BLaER1 (cell line): ENCODE measurements around the gene CFAP107.

Experiments
- H3K27ac ChIP-seq: shearing (Covaris generic); formaldehyde crosslinking; 2 replicates; pipeline ENCODE4 v1.8.1; 2022
- H3K27me3 ChIP-seq: shearing (Covaris generic); formaldehyde crosslinking; 2 replicates; pipeline ENCODE4 v1.8.1; 2022
- H3K36me3 ChIP-seq: shearing (Covaris generic); formaldehyde crosslinking; 2 replicates; pipeline ENCODE4 v1.8.1; 2022
- H3K4me1 ChIP-seq: shearing (Covaris generic); formaldehyde crosslinking; 2 replicates; pipeline ENCODE4 v1.8.1; 2022
- H3K4me2 ChIP-seq: shearing (Covaris generic); formaldehyde crosslinking; 2 replicates; pipeline ENCODE4 v1.8.1; 2022
- H3K4me3 ChIP-seq: shearing (Covaris generic); formaldehyde crosslinking; 2 replicates; pipeline ENCODE4 v1.8.1; 2022
- H3K9ac ChIP-seq: shearing (Covaris generic); formaldehyde crosslinking; 2 replicates; pipeline ENCODE4 v1.8.1; 2022
- H3K9me3 ChIP-seq: shearing (Covaris generic); formaldehyde crosslinking; 2 replicates; pipeline ENCODE4 v1.8.1; 2022
- H4K20me1 ChIP-seq: shearing (Covaris generic); formaldehyde crosslinking; 2 replicates; pipeline ENCODE4 v1.8.1; 2022
- Cebpa-rat ChIP-seq: shearing (Covaris generic); IDR thresholded peaks from 2 replicates; pipeline ENCODE4 v1.8.1; 2022

Gene CFAP107

DNA sequence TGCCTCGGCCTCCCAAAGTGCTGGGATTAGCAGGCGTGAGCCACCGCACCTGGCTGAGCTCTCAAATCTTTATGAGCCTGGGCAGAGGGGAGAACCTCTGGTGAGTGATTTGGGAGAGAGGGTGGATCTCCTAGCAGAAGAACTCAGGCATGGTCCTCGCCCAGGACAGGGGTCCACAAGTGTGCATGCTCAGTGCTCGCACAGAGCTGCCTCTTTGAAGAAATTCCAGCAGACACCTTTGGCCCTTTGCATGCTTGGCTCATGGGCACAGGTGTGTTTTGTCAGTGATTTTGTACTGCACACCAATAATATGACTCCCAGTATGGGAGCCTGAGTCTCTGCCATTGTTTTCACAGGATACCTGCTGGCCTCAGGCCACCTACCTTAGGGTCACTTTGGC is 15.8 kb downstream of the CFAP107 start:
- no peak for TF ChIP-seq Cebpa-rat
- Histone ChIP-seq H3K9me3 (no peaks in the 10 kb centered on the region), H3K27me3 (no peaks in the 10 kb centered on the region), H3K4me1 (no peaks in the 10 kb centered on the region), H3K27ac (no peak overlapping the region), H3K9ac (no peak overlapping the region), H3K36me3 (no peaks in the 10 kb centered on the region), H3K4me3 (no peak overlapping the region), H4K20me1 (no peaks in the 10 kb centered on the region), H3K4me2 (no peak overlapping the region)

DNA sequence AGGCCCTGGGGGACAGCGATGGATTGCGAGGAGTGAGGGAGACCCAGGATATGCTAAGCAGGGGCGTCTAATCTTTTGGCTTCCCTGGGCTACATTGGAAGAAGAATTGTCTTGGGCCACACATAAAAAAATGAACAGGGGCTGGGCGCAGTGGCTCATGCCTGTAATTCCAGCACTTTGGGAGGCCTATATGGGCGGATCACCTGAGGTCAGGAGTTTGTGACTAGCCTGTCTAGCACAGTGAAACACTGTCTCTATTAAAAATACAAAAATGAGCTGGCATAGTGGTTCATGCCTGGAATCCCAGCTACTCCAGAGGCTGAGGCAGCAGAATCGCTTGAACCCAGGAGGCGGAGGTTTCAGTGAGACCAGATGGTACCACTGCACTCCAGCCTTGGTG is 16.8 kb downstream of the CFAP107 start:
- H3K27ac ChIP-seq: no peak overlapping the region
- no peak overlapping the region for H3K4me2 ChIP-seq
- H3K27me3 ChIP-seq: no peaks in the 10 kb centered on the region
- H3K4me1 ChIP-seq: no peaks in the 10 kb centered on the region
- H3K36me3 ChIP-seq: no peaks in the 10 kb centered on the region
- H3K9me3 ChIP-seq: no peaks in the 10 kb centered on the region
- H3K9ac ChIP-seq: no peak overlapping the region
- no peak for TF ChIP-seq Cebpa-rat
- H4K20me1 ChIP-seq: no peaks in the 10 kb centered on the region
- no peak overlapping the region for H3K4me3 ChIP-seq

DNA sequence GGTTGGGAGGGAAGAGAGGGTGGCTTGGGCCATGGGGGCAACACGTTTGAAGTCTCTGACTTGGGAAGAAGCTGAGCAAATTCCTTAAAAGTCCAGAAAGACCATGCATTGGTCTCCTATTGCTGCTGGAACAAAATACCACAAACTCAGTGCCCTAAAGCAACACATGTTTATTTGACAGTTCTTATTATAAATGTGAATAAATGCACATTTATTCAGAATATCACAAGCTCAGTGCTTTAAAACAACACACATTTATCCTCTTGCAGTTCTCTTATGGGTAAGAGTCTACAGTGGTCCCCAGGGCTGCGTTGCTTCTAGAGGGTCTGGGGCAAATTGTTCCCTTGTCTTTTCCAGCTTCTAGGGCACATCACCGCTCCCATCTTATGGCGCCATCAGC is 17.5 kb downstream of the CFAP107 start:
- Histone ChIP-seq H3K9ac (no peak overlapping the region), H3K4me3 (no peak overlapping the region), H3K4me2 (no peak overlapping the region), H3K9me3 (no peaks in the 10 kb centered on the region), H3K27me3 (no peaks in the 10 kb centered on the region), H3K27ac (no peak overlapping the region), H4K20me1 (no peaks in the 10 kb centered on the region), H3K4me1 (no peaks in the 10 kb centered on the region), H3K36me3 (no peaks in the 10 kb centered on the region)
- no peak for TF ChIP-seq Cebpa-rat

DNA sequence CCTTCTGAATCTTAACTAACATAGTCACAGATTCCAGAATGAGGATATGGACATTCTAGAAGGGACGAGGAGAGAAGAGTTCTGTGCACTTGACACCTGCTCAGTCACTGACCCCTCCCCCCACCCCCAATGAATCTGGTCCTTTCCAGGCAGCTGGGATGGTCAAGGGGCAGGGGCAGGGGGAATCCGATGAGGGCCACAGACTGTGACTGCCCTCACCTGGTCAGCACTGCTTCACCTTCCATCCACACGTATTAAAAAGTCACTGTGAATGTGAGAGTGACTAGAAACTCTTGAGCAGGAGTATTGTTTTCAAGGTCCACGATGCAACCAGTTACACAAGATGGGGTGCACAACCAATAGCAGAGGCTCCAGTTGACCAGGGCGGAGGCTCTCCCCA is 18.0 kb downstream of the CFAP107 start:
- no peak for TF ChIP-seq Cebpa-rat
- Histone ChIP-seq H3K4me3 (no peak overlapping the region), H3K9ac (no peak overlapping the region), H4K20me1 (no peaks in the 10 kb centered on the region), H3K4me1 (no peaks in the 10 kb centered on the region), H3K27me3 (no peaks in the 10 kb centered on the region), H3K36me3 (no peaks in the 10 kb centered on the region), H3K9me3 (no peaks in the 10 kb centered on the region), H3K4me2 (no peak overlapping the region), H3K27ac (no peak overlapping the region)

DNA sequence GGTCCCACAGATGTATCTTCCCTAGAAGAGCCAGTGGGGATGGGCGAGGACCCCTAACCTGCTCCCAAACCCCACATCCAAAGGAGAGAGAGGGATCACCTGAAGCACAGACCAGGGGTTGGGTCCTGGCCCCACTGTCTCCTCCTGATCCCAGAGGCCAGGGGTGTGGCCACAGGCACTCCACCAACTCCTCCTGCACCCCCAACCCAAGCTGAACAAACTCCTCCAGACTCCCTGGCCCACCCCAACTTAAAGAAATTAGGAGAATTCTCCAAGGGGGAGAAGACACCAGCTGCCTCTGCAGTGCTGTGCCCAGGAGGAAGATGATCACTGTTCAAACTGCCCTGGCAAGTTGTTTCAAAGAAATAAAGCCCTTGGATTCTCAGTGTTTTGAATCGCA is 23.0 kb downstream of the CFAP107 start:
- Histone ChIP-seq H3K27me3 (no peaks in the 10 kb centered on the region), H3K36me3 (no peaks in the 10 kb centered on the region), H3K9me3 (no peaks in the 10 kb centered on the region), H3K9ac (no peak overlapping the region), H4K20me1 (no peaks in the 10 kb centered on the region), H3K27ac (no peak overlapping the region), H3K4me3 (no peak overlapping the region), H3K4me1 (no peaks in the 10 kb centered on the region), H3K4me2 (no peak overlapping the region)
- TF ChIP-seq Cebpa-rat: no peak

DNA sequence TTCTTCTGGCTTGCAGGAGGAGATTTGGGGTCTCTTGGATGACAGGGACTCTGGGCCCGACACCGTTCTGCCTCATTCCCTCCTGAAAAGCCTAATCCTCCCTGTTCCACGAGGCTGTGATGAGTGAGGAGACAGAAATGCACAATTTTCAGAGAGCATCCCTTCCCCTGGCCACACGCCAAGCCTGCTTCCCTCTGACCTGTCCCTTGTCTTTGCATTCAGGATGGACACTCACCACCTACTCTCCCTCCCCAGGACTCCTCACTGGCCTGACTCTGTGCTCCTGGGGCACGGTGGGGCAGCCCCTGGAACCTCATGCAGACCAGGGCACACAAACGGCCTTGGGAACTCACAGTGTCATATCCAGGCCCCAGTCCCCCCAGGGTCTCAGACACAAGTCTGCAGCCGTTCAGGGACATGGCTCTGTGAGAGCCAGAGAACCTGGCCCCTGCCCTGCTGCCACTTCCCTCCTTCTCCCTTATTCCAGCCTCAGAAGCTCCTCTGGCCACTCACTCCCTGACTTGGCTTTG is 24.0 kb downstream of the CFAP107 start:
- Histone ChIP-seq H3K4me2 (no peak overlapping the region), H3K9me3 (no peaks in the 10 kb centered on the region), H4K20me1 (no peaks in the 10 kb centered on the region), H3K4me1 (no peaks in the 10 kb centered on the region), H3K27ac (no peak overlapping the region), H3K9ac (no peak overlapping the region), H3K36me3 (no peaks in the 10 kb centered on the region), H3K27me3 (no peaks in the 10 kb centered on the region), H3K4me3 (no peak overlapping the region)
- TF ChIP-seq Cebpa-rat: no peak

DNA sequence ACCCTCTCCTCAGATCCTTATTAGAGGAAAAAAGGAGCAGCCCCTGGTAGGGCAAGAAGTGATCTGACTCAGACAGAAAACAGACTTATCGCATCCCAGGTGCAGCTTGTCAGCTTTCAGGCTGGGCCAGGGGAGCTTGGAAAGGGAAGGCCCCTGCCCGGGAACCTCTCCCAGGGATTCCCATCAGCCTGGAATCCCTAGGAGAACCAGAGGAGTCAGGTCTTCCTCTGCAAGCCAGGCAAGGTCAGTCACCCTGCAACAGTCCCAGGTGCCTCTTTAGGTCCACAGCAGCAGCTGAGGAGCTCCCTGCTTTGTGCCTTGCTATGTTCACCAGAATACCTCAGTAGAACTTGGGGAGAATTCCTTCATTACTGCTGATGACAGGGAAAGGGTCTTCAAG is 24.6 kb downstream of the CFAP107 start:
- Histone ChIP-seq H4K20me1 (no peaks in the 10 kb centered on the region), H3K9ac (no peak overlapping the region), H3K4me2 (no peak overlapping the region), H3K27ac (no peak overlapping the region), H3K4me3 (no peak overlapping the region), H3K4me1 (no peaks in the 10 kb centered on the region), H3K9me3 (no peaks in the 10 kb centered on the region), H3K36me3 (no peaks in the 10 kb centered on the region), H3K27me3 (no peaks in the 10 kb centered on the region)
- TF ChIP-seq Cebpa-rat: no peak

DNA sequence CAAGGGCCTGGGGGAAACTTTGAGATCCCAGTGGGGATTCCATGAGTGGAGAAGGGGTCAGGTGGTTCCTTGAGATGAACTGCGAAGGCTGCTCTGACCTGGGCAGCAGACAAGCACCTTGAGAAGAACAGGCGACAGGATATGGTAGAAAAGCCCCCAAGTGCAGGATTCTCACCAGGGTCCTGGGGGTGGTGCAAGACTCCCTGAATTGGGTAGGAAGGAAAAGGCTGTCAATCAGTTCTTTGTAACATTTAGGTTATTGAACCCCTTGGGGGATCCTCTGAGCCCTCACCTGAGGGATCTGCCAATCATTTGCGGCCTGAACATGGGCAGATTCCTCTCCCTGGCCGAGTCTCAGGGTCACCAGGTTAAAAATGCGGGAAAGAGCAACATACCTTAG is 25.2 kb downstream of the CFAP107 start:
- H3K27ac ChIP-seq: no peak overlapping the region
- no peaks in the 10 kb centered on the region for H3K4me1 ChIP-seq
- H4K20me1 ChIP-seq: no peaks in the 10 kb centered on the region
- H3K4me2 ChIP-seq: no peak overlapping the region
- no peak overlapping the region for H3K4me3 ChIP-seq
- H3K27me3 ChIP-seq: no peaks in the 10 kb centered on the region
- H3K36me3 ChIP-seq: no peaks in the 10 kb centered on the region
- TF ChIP-seq Cebpa-rat: no peak
- H3K9me3 ChIP-seq: no peaks in the 10 kb centered on the region
- H3K9ac ChIP-seq: no peak overlapping the region

DNA sequence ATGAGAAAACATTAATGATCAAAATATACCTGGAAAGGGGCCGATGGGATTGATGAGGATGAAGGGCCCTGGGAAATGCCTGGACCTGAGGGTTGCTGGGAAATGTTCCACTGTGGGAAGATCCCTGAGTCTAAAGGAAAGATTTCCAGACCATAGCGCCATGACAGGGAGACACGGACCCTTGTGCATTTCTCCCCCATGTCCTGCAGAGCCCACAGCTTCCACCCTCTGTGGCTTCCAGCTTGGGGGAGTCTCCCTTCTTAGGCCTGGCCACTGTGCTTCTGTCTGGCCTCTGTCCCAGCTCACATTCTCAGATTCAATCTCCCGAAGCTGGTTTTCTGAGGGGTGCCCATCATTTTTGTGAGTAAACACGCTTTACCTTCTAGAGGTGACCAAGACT is 26.5 kb downstream of the CFAP107 start:
- H3K4me2 ChIP-seq: no peak overlapping the region
- no peaks in the 10 kb centered on the region for H3K27me3 ChIP-seq
- no peak overlapping the region for H3K4me3 ChIP-seq
- no peaks in the 10 kb centered on the region for H3K4me1 ChIP-seq
- H3K9me3 ChIP-seq: no peaks in the 10 kb centered on the region
- no peak overlapping the region for H3K9ac ChIP-seq
- H3K36me3 ChIP-seq: no peaks in the 10 kb centered on the region
- TF ChIP-seq Cebpa-rat: no peak
- no peaks in the 10 kb centered on the region for H4K20me1 ChIP-seq
- no peak overlapping the region for H3K27ac ChIP-seq

DNA sequence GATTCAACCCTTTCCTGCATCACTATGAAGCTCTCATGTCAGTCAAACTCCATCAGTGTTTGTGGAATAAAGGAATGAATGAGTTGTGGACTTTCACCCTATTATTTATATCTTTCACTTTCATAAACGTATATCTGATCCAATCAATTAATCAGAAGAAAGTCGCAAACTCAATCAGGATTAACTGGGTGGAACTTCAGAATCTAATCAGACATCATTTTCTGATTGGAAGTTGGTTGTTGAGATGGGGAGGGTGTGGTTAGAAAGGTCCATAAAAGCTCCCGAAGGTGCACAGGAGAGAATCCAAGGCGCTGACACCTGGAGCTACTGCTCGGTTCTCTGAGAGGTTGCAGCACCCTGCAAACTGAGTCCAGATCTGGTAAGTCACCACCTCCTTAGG is 27.4 kb downstream of the CFAP107 start, which contains the start of gene PRAMEF12:
Gene PRAMEF12 (plus strand): TSS at position 301 of the 400 bp plus-strand sequence. CDS start 1,130 bp downstream, outside the sequence.
- no peak within 1 kb of the TSS for H3K4me2 ChIP-seq
- no peak for TF ChIP-seq Cebpa-rat
- no peaks in the 10 kb centered on the region for H3K36me3 ChIP-seq
- H3K9me3 ChIP-seq: no peaks in the 10 kb centered on the region
- no peaks in the 10 kb centered on the region for H3K27me3 ChIP-seq
- no peaks in the 10 kb centered on the region for H4K20me1 ChIP-seq
- no peaks in the 10 kb centered on the region for H3K4me1 ChIP-seq
- H3K9ac ChIP-seq: no peak within 1 kb of the TSS
- H3K4me3 ChIP-seq: no peak within 1 kb of the TSS
- H3K27ac ChIP-seq: no peak within 1 kb of the TSS

DNA sequence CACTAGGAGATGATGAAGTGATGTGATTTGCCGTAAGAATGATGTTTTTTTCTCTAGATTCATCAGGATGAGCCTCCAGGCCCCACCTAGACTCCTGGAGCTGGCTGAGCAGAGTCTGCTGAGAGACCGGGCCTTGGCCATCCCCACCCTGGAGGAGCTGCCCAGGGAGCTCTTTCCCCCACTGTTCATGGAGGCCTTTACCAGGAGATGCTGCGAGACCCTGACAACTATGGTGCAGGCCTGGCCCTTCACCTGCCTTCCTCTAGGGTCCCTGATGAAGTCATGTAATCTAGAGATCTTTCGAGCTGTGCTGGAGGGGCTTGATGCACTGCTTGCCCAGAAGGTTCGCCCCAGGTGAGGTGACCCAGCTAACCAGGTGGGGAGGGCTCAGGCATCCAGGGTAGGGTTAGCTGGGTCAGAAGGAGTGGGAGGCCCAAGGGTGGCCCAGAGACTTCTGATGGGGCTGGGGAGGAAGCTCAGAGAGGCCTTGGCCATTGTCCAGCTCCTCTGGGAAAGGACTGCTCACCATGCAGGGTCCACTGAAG is 28.9 kb downstream of the CFAP107 start:
- H3K9me3 ChIP-seq: no peaks in the 10 kb centered on the region
- no peak overlapping the region for H3K4me2 ChIP-seq
- H3K27ac ChIP-seq: no peak overlapping the region
- TF ChIP-seq Cebpa-rat: no peak
- no peaks in the 10 kb centered on the region for H3K36me3 ChIP-seq
- H3K4me3 ChIP-seq: no peak overlapping the region
- H4K20me1 ChIP-seq: no peaks in the 10 kb centered on the region
- no peak overlapping the region for H3K9ac ChIP-seq
- H3K4me1 ChIP-seq: no peaks in the 10 kb centered on the region
- no peaks in the 10 kb centered on the region for H3K27me3 ChIP-seq
